Astrocyte of the spinal cord (primary cell): ENCODE measurements around the gene MAPK1IP1L.

Experiments used
- DNase-seq: peaks from one replicate; pipeline ENCODE4 v3.0.0; 2011; ENCODE audit warnings: low read depth, low spot score
- H3K4me3 ChIP-seq: 2 replicates; pipeline ENCODE4 v1.5.1; 2011; ENCODE audit warnings: low read depth, mild to moderate bottlenecking, low read length, moderate library complexity
- CTCF ChIP-seq: IDR thresholded peaks from 2 replicates; pipeline ENCODE4 v1.5.1; 2012; ENCODE audit warnings: low read depth, mild to moderate bottlenecking, low read length, inconsistent platforms
- in situ Hi-C: cut with HindIII; loops from 2 replicates; pipeline ENCODE4 v1.10.0; 2017; ENCODE audit warnings: low sequenced_read_pairs

The MAPK1IP1L gene

DNA sequence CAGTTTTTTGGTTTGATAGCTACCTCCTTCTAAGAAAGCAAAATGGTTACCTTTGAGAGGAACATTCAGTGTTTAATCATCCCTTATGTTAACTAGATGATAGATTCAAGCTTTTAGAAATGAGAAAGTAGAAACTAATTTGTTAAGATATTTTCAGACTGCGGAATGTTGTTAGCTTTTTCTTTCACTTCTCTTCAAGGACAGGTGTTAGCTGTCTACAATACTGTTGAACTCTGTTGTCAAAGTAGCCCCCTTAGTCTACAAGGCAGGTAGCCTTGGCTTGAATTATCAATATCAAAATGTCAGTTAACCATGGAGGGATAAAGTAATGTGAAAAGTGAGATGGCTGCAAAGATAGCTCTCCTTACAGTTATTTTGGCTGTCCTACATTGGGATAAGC, 14.8 kb downstream of the MAPK1IP1L start:
- H3K4me3 ChIP-seq, result no peak overlapping the region
- TF ChIP-seq CTCF, result no peak
- in situ Hi-C loops, result no loop called here
- DNase-seq, result no peak

DNA sequence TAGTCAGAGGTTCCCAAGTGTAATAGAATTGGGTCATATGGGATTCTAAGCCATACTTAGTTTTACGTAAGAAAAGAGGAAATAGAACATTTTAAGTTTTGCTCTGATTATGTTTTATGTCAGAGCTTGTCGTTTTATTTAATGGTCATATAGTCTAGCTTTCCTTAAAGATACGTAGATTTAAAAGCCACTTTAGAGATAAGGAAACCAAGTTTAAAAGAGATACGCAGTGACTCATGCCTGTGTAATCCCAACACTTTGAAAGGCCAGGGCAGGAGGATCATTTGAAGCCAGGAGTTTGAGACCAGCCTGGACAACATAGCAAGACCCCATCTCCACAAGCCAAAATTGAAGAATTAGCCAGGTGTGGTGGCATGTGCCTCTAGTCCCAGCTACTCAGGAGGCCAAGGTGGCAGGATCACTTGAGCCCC, 19.5 kb downstream of the MAPK1IP1L start:
- no peak for TF ChIP-seq CTCF
- in situ Hi-C loops, result no loop called here
- no peak overlapping the region for H3K4me3 ChIP-seq
- no peak for DNase-seq

DNA sequence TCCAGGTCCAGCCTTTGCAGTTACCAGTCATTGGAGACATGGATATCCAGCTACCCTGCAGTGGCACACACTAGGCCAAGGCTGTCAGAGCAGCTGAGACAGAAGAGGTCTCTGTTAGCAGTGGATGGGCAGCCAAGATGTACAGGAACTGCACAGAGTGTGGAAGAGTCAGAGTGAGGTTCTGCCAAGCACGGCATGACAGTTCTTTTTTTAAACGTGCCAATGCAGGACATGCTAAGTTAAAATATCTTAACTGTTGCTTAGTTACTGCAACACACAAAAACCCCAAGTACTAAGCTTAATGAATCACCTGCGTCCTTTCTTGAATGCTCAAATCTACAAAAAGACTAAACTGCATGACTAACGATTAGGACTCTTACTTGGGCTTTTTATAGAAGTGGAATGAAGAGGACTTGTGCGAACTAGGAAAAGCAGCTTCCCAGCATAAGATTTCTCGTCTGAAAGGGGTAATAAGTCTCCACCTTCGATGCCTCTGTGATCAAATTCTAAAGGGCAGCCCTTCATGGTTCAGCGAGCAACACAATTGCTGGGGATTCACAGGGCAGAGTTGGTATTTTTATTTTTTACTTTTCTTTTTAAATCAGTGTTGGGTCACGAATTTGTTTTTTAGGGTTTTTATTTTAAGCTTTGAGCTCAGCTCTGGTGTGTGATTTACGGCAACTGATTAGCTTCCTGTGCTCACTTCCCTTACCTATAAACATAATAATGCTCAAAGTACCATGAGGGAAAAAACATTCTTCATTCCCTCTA, 20.6 kb downstream of the MAPK1IP1L start:
- DNase-seq, result peak; percentile 95
- in situ Hi-C loops, result no loop called here
- no peak for TF ChIP-seq CTCF
- H3K4me3 ChIP-seq, result no peak overlapping the region

DNA sequence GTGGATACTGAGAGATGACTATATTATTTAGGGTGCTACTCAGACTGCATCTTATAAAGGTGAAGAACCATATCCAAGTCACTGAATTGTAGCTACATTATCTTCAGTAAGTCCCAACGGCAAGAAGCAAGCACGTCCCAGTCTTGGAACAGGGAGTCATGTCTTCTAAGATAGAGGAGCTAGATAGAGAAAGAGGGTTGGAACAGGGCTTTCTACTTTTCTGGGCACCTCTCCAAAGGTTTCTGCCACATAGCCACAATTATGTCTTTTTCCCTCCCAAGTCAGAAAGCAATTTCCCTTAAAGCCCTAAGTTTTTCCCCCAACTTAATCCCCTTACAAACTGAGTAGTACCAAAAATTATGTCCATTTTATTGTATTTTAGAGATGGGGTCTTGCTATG, 22.4 kb downstream of the MAPK1IP1L start:
- no peak overlapping the region for H3K4me3 ChIP-seq
- no peak for TF ChIP-seq CTCF
- in situ Hi-C loops, result no loop called here
- peak; percentile 84 for DNase-seq

DNA sequence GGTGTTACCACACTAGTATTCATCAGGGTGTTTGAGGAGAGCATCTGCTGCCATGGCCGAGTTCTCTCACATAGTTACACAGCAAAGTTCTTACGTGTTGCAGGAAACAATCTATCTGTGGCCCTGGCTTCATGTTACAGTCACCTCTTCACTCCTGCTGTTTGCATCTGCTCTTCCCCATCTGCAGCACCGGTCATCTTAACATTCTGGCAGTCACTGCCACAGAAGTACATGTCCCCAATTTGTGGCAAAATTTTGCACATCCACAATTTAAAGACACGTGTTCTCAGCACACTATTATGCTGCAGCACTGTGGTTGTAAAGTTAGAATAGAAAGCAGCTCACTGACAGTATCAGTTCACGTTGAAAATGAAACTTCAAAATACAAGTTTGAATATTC, 23.2 kb downstream of the MAPK1IP1L start:
- DNase-seq, result peak; percentile 55
- TF ChIP-seq CTCF, result no peak
- no peak overlapping the region for H3K4me3 ChIP-seq
- in situ Hi-C loops, result no loop called here

DNA sequence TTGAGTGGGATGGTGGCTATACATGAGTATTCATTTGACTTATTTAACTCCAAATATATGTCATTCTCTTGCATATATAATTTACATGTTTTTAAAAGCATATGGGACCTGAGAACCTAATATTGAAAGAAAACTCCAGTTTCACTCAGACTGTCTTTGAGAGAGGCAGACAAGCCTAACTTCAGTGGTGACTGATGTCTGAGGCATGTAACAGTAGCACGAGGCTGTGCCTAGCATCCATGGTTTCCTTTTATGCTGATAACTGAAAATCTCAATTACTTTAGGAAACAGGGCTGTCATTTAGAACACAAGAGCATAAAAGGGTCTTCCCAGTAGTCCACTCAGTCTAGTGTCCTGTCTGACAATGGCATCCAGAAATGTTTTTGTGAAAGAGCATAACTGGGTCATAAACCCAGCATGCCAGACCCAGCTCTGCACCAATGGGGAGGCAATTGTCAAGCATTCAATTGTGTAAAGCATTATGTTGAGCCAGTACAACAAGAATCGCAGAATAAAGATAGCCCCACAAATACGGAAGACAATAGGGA, 24.3 kb downstream of the MAPK1IP1L start:
- peak; percentile 33 for DNase-seq
- H3K4me3 ChIP-seq, result no peak overlapping the region
- TF ChIP-seq CTCF, result no peak
- in situ Hi-C loops, result no loop called here
